HG03095 (cell line): ENCODE results near the gene NOL3.

Experiments
- ATAC-seq: cut with Tn5 transposase; IDR thresholded peaks from one replicate; pipeline ENCODE4 v1.9.1; 2021; ENCODE audit warnings: moderate library complexity; ENCODE audit not compliant: unreplicated experiment

The NOL3 gene

GRCh38 chr16:67169642-67170167, 633 bp upstream of the NOL3 start:
- ATAC-seq: no peak

GRCh38 chr16:67170949-67171649, 761 bp downstream of the NOL3 start:
- no peak for ATAC-seq

GRCh38 chr16:67173323-67173722, 3.0 kb downstream of the NOL3 start:
- no peak for ATAC-seq

DNA sequence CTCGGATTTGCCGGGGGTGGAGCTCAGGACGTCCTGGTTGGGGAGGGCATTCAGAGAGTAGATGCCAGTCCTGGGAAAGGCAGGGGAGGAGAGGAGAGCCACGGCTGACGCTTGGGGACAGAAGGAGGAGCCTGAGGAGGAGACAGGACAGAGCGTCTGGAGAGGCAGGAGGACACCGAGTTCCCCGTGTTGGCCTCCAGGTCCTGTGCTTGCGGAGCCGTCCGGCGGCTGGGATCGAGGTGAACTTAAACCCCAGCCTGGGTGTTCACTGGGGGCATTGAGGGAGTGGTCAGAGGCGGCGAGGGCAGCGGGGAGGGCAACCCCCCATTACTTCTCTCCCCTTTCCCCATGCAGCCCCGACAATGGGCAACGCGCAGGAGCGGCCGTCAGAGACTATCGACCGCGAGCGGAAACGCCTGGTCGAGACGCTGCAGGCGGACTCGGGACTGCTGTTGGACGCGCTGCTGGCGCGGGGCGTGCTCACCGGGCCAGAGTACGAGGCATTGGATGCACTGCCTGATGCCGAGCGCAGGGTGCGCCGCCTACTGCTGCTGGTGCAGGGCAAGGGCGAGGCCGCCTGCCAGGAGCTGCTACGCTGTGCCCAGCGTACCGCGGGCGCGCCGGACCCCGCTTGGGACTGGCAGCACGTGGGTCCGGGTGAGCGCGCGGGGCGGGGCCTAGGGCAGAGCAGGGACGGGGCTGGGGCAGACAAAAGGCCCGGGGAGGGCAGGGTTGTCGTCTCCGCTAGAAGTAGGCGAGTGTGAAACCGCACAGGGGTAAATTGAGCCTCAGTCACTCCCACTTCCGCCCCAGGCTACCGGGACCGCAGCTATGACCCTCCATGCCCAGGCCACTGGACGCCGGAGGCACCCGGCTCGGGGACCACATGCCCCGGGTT, 3.7 kb downstream of the NOL3 start:
- peak; percentile 33 for ATAC-seq

DNA sequence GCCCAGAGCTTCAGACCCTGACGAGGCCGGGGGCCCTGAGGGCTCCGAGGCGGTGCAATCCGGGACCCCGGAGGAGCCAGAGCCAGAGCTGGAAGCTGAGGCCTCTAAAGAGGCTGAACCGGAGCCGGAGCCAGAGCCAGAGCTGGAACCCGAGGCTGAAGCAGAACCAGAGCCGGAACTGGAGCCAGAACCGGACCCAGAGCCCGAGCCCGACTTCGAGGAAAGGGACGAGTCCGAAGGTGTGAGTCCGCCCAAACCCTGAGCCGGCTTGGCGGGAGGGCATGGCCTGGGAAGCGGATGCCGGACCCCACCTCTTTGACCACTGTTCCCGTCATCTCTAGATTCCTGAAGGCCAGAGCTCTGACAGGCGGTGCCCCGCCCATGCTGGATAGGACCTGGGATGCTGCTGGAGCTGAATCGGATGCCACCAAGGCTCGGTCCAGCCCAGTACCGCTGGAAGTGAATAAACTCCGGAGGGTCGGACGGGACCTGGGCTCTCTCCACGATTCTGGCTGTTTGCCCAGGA, 4.4 kb downstream of the NOL3 start:
- ATAC-seq: no peak

DNA sequence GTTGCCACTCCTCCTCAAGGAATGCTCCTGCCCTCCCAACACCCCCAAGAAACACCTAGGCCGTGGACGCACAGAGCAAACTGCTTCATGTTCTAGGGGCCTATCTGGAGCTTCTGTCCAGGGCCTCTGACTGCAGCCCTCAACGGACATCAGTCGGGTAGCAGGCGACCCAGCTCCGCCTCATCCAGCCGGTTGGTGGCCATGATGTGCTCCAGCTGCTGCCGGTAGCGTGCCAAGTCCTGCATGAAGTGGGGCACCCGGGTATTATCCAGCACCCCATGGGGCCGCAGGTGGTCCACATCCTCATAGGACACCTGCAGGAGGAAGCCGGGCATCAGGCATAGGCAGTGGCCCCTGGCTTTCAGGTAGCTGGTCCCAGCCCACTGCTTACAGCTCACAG, 6.3 kb downstream of the NOL3 start:
- ATAC-seq: no peak

DNA sequence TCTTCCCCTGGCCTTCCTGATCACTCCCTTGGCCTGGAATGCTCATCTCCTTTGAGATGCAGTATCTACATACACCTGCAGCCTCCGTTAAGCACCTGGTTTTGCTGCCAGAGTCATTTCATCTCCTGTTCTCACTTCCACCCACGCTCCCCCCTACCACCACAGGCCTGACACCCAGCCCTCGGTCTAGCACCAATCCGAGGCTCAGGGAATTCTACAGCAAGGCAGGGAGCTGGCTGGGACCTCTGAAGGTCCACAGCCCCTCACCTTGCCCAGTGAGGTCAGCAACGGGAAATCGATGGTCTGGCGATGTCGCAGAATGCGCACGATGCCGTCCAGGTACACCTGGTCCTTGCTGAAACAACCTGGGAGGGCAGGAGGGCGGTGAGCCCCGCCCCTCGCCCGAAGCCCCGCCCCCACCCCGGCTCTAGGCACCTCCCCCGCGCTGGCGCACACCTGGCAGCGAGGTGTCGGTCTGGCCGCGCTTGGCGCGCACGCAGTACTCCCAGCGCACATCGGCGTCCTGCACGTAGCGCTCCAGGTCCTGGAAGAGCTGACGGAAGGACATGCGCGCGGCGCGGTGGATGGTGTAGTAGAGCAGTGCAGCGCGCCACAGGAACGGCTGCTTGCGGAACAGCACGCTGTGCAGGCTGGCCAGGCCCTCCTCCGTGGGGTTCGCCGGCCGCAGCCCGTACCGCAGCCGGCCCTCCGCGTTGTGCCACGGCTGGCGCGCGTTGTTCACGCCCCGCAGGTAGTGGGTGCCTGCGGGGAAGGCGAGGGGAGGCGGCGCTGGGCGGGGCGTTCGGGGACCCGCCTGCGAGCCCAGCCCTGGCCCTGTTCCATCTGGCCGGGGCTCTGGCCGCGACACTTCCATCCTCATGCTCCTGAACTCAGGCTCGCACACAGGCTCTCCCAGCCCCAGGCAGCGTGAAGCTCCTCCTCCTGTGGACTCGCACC, 7.7 kb downstream of the NOL3 start:
- ATAC-seq: no peak

DNA sequence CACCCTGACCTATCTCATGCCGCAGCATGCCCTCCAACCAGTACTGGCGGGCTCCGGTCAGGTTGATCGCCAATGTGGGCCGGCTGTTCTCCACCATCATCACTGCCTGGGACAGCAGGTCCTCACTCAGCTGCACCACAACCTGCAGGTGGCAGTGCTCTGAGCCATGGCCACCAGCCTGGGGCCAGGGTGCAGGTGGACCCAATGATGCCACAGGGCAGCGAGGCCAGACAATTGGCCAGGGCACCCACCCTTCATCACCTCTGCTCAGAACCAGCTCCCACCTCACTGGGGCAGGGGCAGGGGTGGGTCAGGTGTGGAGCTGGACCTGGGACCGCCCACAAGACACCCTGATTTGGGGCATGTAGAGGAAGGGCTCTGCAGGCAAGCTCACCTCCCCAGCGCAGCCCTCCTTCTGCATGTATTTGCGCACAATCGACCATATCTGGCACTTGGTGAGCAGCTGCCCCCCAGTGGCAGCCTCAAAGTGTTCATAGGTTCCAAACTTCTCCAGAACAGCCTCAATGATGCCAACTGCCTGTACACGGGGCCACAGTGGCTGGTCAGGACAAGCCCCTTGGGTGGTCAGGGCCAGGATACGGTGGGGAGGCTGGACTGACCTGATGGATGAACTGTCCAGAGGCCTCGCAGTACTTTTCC, 9.2 kb downstream of the NOL3 start:
- ATAC-seq: no peak

DNA sequence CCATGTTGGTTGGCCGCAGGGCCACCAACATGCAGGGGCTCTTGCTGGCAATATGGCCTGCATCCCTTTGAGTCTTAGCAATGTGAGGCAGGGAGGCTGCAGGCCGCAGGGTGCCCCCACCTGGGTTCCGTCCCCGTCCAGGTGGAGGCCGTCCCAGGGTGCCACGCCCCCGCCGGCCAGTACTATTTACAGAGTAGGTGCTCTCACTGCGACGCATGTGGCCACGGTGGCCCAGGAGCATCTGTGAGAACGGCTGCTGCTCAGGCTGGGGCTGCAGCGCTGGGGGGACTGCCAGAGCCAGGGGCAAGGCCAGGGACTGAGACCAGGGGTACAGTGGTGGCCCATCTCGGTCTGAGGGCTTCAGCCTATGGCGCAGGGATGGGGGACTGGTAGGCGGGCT, 9.8 kb downstream of the NOL3 start:
- no peak for ATAC-seq

- no peak for ATAC-seq
Measured at GRCh38 chr16:67181346-67181745, 11.0 kb downstream of the NOL3 start.

GRCh38 chr16:67182288-67182687, 11.9 kb downstream of the NOL3 start:
- ATAC-seq: no peak

DNA sequence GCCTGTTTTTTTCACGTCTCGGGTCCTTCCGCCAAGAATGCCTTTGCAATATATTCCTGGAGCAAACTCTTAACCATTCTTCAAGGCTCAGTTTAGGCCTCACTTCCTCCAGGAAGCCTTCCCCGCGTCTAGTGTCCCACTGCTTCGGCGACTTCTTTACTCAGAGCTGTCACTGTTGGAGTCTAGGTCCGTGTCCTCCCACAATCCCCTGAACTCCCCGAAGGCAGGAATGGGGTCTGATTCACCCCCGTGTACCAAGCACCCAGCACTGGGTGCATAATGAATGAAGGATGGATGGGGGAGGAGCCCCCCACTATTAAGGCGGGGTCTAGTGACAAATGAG, 12.9 kb downstream of the NOL3 start:
- no peak for ATAC-seq

GRCh38 chr16:67183627-67184452, 13.5 kb downstream of the NOL3 start, which contains the start of gene MATCAP1:
Gene MATCAP1 (minus strand): TSS chr16:67183963. CDS start chr16:67180610, 3,353 bp downstream.
- peak; percentile 89 for ATAC-seq

DNA sequence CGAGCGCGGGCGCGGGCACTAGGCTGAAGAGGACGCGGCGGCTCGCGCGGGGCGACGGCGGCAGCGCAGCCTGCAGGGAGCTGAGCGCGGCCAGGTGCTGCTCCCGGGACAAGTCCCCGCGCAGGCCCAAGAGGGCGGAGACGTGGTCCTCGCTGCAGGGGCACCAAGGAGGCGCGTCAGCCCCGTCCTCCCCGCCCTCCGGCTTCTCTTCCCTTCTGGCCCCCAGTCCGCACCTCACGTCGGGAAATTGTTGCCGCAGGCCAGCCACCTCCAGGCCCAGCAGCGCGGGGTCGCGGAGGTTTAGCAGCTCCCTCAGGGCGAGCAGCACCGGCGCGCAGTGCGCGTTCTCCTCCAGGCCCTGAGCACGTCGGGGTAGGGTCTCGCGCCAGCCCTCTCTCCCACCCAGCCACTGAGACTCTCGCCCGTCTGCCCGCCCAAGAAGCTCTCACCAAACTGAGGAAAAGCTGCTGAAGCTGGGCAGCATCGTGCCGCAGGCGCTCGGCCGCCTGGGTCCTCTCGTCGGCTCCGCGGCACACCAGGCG, 14.2 kb downstream of the NOL3 start:
- no peak for ATAC-seq

DNA sequence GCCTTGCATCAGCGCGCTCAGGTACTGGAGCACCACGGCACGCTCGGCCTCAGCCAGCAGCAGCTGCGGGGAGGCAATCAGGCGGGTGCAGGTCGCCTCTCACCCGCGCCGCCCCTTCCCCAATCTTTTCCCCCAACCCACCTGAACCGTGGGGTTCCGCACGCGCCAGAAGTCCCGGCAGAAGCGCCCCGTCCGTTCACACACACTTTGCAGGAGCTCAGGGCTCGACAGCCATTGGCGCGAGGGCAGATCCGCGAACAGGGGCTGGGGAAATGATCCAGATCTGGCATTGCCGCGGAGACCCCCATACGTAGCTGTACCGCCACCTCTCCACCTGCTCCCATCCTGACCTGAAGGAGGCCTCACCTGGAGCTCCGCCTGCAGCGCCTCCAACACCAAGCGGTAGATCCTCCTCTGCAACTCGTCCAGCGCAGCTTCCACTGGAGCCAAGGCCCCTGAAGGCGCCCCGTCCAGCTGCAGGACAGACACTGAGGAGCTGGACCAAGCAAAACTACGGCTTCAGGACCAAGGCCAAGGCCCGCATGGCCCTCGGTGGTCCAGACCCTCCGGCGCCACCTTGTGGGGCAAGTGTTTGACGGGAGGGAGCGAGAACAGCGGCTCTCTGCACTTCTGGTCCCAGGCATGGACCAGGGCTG, 14.8 kb downstream of the NOL3 start:
- no peak for ATAC-seq

GRCh38 chr16:67185651-67186134, 15.4 kb downstream of the NOL3 start:
- ATAC-seq: no peak

DNA sequence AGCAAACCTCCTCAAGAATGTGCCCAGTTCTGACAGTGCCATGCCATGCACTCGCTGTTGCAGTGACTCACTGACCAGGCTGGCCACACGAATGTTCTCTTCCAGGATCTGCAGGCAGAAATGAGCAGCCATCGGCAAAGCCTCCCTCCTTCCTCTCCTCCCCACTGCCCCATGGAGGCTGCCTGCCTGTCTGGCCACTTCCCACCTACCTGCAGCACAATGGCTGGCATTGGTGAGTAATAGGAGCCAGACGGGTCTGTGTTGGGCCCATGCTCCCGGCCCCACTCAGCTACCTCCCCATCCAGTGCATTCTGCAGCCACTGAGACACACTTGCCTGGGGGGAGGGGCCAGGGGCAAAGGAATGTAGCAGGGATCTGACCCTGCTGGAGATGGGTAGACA, 16.2 kb downstream of the NOL3 start:
- no peak for ATAC-seq

- ATAC-seq: no peak
Measured at GRCh38 chr16:67187175-67187890, 17.0 kb downstream of the NOL3 start.
